ENCODE measurements around the gene RSF1. TPM values are rescaled to one million over a fixed set of nuclear protein-coding genes. Genes with fewer than 3 reads are reported as not detected.

RSF1 gene
- total RNA-seq, 1 experiment from 2014 or later: 79.8 TPM

DNA sequence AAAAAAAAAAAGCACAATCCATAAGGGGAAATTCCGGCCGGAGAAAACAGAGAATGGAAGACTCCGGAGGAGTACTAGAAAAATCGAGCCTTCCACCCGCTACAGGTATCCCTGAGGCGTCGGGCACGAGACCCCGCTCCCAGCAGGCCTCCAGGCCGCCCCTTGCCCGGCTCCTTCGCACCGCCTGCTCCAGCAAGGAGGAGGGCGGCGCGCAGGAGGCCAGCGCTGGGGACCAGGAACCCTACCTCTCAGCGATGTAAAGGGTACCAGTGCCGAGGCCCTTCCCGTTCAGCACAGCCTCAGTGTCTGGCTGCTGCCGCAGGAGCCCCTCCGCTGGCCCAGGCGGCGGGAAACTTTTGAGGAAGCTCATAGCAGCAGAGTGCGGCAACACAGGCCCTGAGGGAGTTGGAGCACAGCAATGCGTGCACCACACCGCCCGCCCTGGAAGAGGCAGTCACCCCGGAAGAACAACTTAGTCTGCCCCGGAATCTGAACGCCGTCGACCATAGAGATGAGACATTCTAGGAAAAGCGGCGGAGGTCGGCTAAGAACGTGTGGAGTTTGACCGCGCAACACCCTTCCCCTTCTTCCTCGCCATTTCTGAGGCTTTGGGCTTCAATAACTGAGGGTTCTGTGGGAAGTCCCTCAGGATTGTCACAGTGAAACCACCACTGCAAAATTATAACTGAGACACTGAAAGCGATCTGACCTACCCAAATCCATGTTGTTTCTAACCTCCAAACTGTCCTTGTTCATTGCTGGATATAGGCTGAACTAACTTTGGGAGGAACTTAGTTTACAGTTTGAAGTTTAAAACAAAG, 183.0 kb downstream of the RSF1 start, which contains the start of gene CLNS1A (continued):
- TF ChIP-seq, protein P1, sequence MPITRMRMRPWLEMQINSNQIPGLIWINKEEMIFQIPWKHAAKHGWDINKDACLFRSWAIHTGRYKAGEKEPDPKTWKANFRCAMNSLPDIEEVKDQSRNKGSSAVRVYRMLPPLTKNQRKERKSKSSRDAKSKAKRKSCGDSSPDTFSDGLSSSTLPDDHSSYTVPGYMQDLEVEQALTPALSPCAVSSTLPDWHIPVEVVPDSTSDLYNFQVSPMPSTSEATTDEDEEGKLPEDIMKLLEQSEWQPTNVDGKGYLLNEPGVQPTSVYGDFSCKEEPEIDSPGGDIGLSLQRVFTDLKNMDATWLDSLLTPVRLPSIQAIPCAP (CRISPR knock-in tag; IDR thresholded peaks at IDR 0.05): no peak; the same call in 1 of the 2 replicates
- TF ChIP-seq, protein P2, sequence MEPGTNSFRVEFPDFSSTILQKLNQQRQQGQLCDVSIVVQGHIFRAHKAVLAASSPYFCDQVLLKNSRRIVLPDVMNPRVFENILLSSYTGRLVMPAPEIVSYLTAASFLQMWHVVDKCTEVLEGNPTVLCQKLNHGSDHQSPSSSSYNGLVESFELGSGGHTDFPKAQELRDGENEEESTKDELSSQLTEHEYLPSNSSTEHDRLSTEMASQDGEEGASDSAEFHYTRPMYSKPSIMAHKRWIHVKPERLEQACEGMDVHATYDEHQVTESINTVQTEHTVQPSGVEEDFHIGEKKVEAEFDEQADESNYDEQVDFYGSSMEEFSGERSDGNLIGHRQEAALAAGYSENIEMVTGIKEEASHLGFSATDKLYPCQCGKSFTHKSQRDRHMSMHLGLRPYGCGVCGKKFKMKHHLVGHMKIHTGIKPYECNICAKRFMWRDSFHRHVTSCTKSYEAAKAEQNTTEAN (CRISPR knock-in tag; IDR thresholded peaks at IDR 0.05): 0 out of 2 replicates have a peak, but pooled peaks have one; percentile 12
- TF ChIP-seq OVOL2 (CRISPR knock-in tag; IDR thresholded peaks at IDR 0.05; ENCODE audit: borderline replicate concordance) (no peak), IRF2 (CRISPR knock-in tag; IDR thresholded peaks at IDR 0.05; ENCODE audit: borderline replicate concordance, low read depth) (no peak), MXD4 (CRISPR knock-in tag; IDR thresholded peaks at IDR 0.05; ENCODE audit: borderline replicate concordance) (no peak), TP53 (CRISPR knock-in tag; IDR thresholded peaks at IDR 0.05) (no peak; the same call in 1 of the 2 replicates), NFE2L1 (CRISPR knock-in tag; IDR thresholded peaks at IDR 0.05) (peak; percentile 65; the same call in 1 of the 2 replicates), TEAD4 (CRISPR knock-in tag; IDR thresholded peaks at IDR 0.05) (0 out of 2 replicates have a peak, but pooled peaks have one; percentile 28), ZNF671 (CRISPR knock-in tag; IDR thresholded peaks at IDR 0.05) (no peak)
- TF ChIP-seq, protein P3, sequence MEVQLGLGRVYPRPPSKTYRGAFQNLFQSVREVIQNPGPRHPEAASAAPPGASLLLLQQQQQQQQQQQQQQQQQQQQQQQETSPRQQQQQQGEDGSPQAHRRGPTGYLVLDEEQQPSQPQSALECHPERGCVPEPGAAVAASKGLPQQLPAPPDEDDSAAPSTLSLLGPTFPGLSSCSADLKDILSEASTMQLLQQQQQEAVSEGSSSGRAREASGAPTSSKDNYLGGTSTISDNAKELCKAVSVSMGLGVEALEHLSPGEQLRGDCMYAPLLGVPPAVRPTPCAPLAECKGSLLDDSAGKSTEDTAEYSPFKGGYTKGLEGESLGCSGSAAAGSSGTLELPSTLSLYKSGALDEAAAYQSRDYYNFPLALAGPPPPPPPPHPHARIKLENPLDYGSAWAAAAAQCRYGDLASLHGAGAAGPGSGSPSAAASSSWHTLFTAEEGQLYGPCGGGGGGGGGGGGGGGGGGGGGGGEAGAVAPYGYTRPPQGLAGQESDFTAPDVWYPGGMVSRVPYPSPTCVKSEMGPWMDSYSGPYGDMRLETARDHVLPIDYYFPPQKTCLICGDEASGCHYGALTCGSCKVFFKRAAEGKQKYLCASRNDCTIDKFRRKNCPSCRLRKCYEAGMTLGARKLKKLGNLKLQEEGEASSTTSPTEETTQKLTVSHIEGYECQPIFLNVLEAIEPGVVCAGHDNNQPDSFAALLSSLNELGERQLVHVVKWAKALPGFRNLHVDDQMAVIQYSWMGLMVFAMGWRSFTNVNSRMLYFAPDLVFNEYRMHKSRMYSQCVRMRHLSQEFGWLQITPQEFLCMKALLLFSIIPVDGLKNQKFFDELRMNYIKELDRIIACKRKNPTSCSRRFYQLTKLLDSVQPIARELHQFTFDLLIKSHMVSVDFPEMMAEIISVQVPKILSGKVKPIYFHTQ (CRISPR knock-in tag; IDR thresholded peaks at IDR 0.05): no peak
- TF ChIP-seq, protein P4, sequence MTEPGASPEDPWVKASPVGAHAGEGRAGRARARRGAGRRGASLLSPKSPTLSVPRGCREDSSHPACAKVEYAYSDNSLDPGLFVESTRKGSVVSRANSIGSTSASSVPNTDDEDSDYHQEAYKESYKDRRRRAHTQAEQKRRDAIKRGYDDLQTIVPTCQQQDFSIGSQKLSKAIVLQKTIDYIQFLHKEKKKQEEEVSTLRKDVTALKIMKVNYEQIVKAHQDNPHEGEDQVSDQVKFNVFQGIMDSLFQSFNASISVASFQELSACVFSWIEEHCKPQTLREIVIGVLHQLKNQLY (CRISPR knock-in tag; IDR thresholded peaks at IDR 0.05): no peak
- TF ChIP-seq, protein P5, sequence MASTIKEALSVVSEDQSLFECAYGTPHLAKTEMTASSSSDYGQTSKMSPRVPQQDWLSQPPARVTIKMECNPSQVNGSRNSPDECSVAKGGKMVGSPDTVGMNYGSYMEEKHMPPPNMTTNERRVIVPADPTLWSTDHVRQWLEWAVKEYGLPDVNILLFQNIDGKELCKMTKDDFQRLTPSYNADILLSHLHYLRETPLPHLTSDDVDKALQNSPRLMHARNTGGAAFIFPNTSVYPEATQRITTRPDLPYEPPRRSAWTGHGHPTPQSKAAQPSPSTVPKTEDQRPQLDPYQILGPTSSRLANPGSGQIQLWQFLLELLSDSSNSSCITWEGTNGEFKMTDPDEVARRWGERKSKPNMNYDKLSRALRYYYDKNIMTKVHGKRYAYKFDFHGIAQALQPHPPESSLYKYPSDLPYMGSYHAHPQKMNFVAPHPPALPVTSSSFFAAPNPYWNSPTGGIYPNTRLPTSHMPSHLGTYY (CRISPR knock-in tag; IDR thresholded peaks at IDR 0.05): no peak
- TF ChIP-seq, protein P6, sequence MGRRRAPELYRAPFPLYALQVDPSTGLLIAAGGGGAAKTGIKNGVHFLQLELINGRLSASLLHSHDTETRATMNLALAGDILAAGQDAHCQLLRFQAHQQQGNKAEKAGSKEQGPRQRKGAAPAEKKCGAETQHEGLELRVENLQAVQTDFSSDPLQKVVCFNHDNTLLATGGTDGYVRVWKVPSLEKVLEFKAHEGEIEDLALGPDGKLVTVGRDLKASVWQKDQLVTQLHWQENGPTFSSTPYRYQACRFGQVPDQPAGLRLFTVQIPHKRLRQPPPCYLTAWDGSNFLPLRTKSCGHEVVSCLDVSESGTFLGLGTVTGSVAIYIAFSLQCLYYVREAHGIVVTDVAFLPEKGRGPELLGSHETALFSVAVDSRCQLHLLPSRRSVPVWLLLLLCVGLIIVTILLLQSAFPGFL (CRISPR knock-in tag; IDR thresholded peaks at IDR 0.05; ENCODE audit: borderline replicate concordance): no peak; the same call in 1 of the 2 replicates
- TF ChIP-seq, protein P7, sequence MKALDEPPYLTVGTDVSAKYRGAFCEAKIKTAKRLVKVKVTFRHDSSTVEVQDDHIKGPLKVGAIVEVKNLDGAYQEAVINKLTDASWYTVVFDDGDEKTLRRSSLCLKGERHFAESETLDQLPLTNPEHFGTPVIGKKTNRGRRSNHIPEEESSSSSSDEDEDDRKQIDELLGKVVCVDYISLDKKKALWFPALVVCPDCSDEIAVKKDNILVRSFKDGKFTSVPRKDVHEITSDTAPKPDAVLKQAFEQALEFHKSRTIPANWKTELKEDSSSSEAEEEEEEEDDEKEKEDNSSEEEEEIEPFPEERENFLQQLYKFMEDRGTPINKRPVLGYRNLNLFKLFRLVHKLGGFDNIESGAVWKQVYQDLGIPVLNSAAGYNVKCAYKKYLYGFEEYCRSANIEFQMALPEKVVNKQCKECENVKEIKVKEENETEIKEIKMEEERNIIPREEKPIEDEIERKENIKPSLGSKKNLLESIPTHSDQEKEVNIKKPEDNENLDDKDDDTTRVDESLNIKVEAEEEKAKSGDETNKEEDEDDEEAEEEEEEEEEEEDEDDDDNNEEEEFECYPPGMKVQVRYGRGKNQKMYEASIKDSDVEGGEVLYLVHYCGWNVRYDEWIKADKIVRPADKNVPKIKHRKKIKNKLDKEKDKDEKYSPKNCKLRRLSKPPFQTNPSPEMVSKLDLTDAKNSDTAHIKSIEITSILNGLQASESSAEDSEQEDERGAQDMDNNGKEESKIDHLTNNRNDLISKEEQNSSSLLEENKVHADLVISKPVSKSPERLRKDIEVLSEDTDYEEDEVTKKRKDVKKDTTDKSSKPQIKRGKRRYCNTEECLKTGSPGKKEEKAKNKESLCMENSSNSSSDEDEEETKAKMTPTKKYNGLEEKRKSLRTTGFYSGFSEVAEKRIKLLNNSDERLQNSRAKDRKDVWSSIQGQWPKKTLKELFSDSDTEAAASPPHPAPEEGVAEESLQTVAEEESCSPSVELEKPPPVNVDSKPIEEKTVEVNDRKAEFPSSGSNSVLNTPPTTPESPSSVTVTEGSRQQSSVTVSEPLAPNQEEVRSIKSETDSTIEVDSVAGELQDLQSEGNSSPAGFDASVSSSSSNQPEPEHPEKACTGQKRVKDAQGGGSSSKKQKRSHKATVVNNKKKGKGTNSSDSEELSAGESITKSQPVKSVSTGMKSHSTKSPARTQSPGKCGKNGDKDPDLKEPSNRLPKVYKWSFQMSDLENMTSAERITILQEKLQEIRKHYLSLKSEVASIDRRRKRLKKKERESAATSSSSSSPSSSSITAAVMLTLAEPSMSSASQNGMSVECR (CRISPR knock-in tag; IDR thresholded peaks at IDR 0.05; ENCODE audit: borderline replicate concordance): peak; percentile 79
- TF ChIP-seq, protein P8, sequence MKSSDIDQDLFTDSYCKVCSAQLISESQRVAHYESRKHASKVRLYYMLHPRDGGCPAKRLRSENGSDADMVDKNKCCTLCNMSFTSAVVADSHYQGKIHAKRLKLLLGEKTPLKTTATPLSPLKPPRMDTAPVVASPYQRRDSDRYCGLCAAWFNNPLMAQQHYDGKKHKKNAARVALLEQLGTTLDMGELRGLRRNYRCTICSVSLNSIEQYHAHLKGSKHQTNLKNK (CRISPR knock-in tag; IDR thresholded peaks at IDR 0.05): no peak
- TF ChIP-seq, protein P9, sequence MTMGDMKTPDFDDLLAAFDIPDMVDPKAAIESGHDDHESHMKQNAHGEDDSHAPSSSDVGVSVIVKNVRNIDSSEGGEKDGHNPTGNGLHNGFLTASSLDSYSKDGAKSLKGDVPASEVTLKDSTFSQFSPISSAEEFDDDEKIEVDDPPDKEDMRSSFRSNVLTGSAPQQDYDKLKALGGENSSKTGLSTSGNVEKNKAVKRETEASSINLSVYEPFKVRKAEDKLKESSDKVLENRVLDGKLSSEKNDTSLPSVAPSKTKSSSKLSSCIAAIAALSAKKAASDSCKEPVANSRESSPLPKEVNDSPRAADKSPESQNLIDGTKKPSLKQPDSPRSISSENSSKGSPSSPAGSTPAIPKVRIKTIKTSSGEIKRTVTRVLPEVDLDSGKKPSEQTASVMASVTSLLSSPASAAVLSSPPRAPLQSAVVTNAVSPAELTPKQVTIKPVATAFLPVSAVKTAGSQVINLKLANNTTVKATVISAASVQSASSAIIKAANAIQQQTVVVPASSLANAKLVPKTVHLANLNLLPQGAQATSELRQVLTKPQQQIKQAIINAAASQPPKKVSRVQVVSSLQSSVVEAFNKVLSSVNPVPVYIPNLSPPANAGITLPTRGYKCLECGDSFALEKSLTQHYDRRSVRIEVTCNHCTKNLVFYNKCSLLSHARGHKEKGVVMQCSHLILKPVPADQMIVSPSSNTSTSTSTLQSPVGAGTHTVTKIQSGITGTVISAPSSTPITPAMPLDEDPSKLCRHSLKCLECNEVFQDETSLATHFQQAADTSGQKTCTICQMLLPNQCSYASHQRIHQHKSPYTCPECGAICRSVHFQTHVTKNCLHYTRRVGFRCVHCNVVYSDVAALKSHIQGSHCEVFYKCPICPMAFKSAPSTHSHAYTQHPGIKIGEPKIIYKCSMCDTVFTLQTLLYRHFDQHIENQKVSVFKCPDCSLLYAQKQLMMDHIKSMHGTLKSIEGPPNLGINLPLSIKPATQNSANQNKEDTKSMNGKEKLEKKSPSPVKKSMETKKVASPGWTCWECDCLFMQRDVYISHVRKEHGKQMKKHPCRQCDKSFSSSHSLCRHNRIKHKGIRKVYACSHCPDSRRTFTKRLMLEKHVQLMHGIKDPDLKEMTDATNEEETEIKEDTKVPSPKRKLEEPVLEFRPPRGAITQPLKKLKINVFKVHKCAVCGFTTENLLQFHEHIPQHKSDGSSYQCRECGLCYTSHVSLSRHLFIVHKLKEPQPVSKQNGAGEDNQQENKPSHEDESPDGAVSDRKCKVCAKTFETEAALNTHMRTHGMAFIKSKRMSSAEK (CRISPR knock-in tag; IDR thresholded peaks at IDR 0.05; ENCODE audit: borderline replicate concordance): no peak
- TF ChIP-seq, protein P10, sequence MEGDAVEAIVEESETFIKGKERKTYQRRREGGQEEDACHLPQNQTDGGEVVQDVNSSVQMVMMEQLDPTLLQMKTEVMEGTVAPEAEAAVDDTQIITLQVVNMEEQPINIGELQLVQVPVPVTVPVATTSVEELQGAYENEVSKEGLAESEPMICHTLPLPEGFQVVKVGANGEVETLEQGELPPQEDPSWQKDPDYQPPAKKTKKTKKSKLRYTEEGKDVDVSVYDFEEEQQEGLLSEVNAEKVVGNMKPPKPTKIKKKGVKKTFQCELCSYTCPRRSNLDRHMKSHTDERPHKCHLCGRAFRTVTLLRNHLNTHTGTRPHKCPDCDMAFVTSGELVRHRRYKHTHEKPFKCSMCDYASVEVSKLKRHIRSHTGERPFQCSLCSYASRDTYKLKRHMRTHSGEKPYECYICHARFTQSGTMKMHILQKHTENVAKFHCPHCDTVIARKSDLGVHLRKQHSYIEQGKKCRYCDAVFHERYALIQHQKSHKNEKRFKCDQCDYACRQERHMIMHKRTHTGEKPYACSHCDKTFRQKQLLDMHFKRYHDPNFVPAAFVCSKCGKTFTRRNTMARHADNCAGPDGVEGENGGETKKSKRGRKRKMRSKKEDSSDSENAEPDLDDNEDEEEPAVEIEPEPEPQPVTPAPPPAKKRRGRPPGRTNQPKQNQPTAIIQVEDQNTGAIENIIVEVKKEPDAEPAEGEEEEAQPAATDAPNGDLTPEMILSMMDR (IDR thresholded peaks at IDR 0.05): no peak

Measured in WTC11 (cell line).